K562 (cell line): Measurements from ENCODE around the gene CATSPER3. TPM values are rescaled to one million over a fixed set of nuclear protein-coding genes. Genes with fewer than 3 reads are reported as not detected.

Source experiments
- ARNT ChIP-seq, 2 experiments: fragments of 450-650 bp; IDR thresholded peaks; 2 replicates each; pipeline ENCODE4 v1.6.1; 2016; ENCODE audit warnings: mild to moderate bottlenecking in 1 of 2
- CBX3 ChIP-seq, 2 experiments: IDR thresholded peaks; 1 replicate in 1 of 2; 2 replicates in 1 of 2; pipeline ENCODE4 v1.6.1; 2012; ENCODE audit warnings: inconsistent platforms in 2 of 2, low read length in 2 of 2, borderline replicate concordance in 1 of 2, control low read depth in 1 of 2
- CHAMP1 ChIP-seq: fragments of 450-650 bp; IDR thresholded peaks from 2 replicates; pipeline ENCODE4 v1.6.1; 2016; ENCODE audit warnings: mild to moderate bottlenecking
- CHCHD3 ChIP-seq: fragments of 250-450 bp; sonication (Bioruptor Pico); IDR thresholded peaks from 2 replicates; pipeline ENCODE4 v2.1.2; 2022; ENCODE audit warnings: mild to moderate bottlenecking
- DPF2 ChIP-seq: fragments of 450-650 bp; IDR thresholded peaks from 2 replicates; pipeline ENCODE4 v1.6.1; 2016
- ELF4 ChIP-seq: fragments of 450-650 bp; formaldehyde crosslinking; IDR thresholded peaks from 2 replicates; pipeline ENCODE4 v1.4.0; 2022; ENCODE audit warnings: missing genetic modification characterization
- FOXA1 ChIP-seq: fragments of 450-650 bp; IDR thresholded peaks from 2 replicates; pipeline ENCODE4 v1.6.1; 2016; ENCODE audit warnings: mild to moderate bottlenecking, borderline replicate concordance
- ILF3 ChIP-seq: fragments of 450-650 bp; IDR thresholded peaks from 2 replicates; pipeline ENCODE4 v1.6.1; 2018; ENCODE audit warnings: antibody characterized with exemption, mild to moderate bottlenecking, moderate library complexity, borderline replicate concordance
- MEF2A ChIP-seq: IDR thresholded peaks from 2 replicates; pipeline ENCODE4 v1.6.1; 2011; ENCODE audit warnings: low read depth, mild to moderate bottlenecking, low read length, moderate library complexity; ENCODE audit not compliant: control insufficient read depth
- MYNN ChIP-seq, 2 experiments: sonication (generic); formaldehyde crosslinking in 1 of 2; IDR thresholded peaks; 2 replicates each; pipeline versions ENCODE4 v1.5.0 to v1.6.1; 2016 to 2020; ENCODE audit warnings: antibody characterized with exemption in 1 of 2, missing genetic modification reagents in 1 of 2
- NFYB ChIP-seq: IDR thresholded peaks from 2 replicates; pipeline ENCODE4 v1.6.1; 2011; ENCODE audit warnings: mild to moderate bottlenecking, moderate library complexity; ENCODE audit not compliant: insufficient read length; ENCODE audit errors: extremely low read depth
- RNF219 ChIP-seq: fragments of 250-450 bp; sonication (Bioruptor Pico); IDR thresholded peaks from 2 replicates; pipeline ENCODE4 v1.5.0; 2022; ENCODE audit warnings: mild to moderate bottlenecking
- SLC30A9 ChIP-seq: fragments of 250-450 bp; sonication (Bioruptor Pico); IDR thresholded peaks from 2 replicates; pipeline ENCODE4 v1.8.0; 2022; ENCODE audit warnings: mild to moderate bottlenecking, moderate library complexity
- SMARCC2 ChIP-seq: fragments of 450-650 bp; IDR thresholded peaks from 2 replicates; pipeline ENCODE4 v1.6.1; 2017; ENCODE audit warnings: antibody characterized with exemption, moderate library complexity, mild to moderate bottlenecking, low read depth
- SNIP1 ChIP-seq: fragments of 450-650 bp; IDR thresholded peaks from 2 replicates; pipeline ENCODE4 v1.7.1; 2017; ENCODE audit warnings: low read depth, mild to moderate bottlenecking
- SRF ChIP-seq, 2 experiments: fragments of 250-450, 450-650 bp in 1 of 2; sonication (Bioruptor Pico) in 1 of 2; sonication (generic) in 1 of 2; formaldehyde crosslinking; IDR thresholded peaks; 2 replicates each; pipeline versions ENCODE4 v1.5.0 to v1.5.1; 2020 to 2022; ENCODE audit warnings: mild to moderate bottlenecking in 1 of 2, missing genetic modification reagents in 1 of 2
- SRSF3 ChIP-seq: fragments of 200-400 bp; formaldehyde crosslinking; IDR thresholded peaks from 2 replicates; pipeline ENCODE4 v1.6.1; 2016; ENCODE audit warnings: mild to moderate bottlenecking, low read length, moderate library complexity; ENCODE audit not compliant: insufficient read depth
- THRAP3 ChIP-seq: fragments of 450-650 bp; IDR thresholded peaks from 2 replicates; pipeline ENCODE4 v1.6.1; 2016; ENCODE audit warnings: mild to moderate bottlenecking, inconsistent platforms, borderline replicate concordance
- USF1 ChIP-seq: sonication (generic); formaldehyde crosslinking; IDR thresholded peaks from 2 replicates; pipeline ENCODE4 v1.9.0; 2022; ENCODE audit warnings: mild to moderate bottlenecking, missing genetic modification reagents
- XRCC3 ChIP-seq: fragments of 450-650 bp; IDR thresholded peaks from 2 replicates; pipeline ENCODE4 v1.6.1; 2017; ENCODE audit warnings: mild to moderate bottlenecking, moderate library complexity
- ZNF449 ChIP-seq: fragments of 250-450 bp; sonication (Bioruptor Pico); IDR thresholded peaks from 2 replicates; pipeline ENCODE4 v1.8.0; 2022; ENCODE audit warnings: moderate library complexity, mild to moderate bottlenecking, inconsistent platforms
- polyA plus RNA-seq, 8 experiments: library from polyadenylated mRNA; depleted of rRNA in 4 of 8; stranded (reverse) in 5 of 8; unstranded in 3 of 8; fragments of >200 nt; fragmentation: Nextera tagmentation in 2 of 8; fragmentation: Illumina TruSeq in 1 of 8; extraction: Ambion mirVana in 2 of 8; extraction: Trizol in 1 of 8; gene quantifications; 2 replicates each; pipeline versions ENCODE4 v1.2.1 to v1.2.3, GENCODE V29; 2011 to 2014; ENCODE audit warnings: inconsistent platforms in 1 of 8, missing spikeins in 1 of 8
- total RNA-seq, 7 experiments: library from RNA; depleted of rRNA in 6 of 7; stranded (reverse); fragments of >200 nt in 6 of 7; fragmentation: Illumina TruSeq in 2 of 7; extraction: Trizol in 2 of 7; gene quantifications; 2 replicates each; pipeline versions ENCODE4 v1.2.1 to v1.2.3, GENCODE V29; 2011 to 2021; ENCODE audit warnings: low replicate concordance in 1 of 7

CATSPER3 gene
- total and polyA plus RNA-seq, 9 of the 15 experiments (the other 6 are each of a cell fraction or from before 2014, with no cell fraction given), result 0.14 to 1.5 (median 0.49) TPM

GRCh38 chr5:134982230-134982629 lies 14.5 kb downstream of the CATSPER3 start (continued):
- TF ChIP-seq THRAP3 (no peak), CHCHD3 (CRISPR knock-in tag) (no peak), SRSF3 (no peak), RNF219 (CRISPR knock-in tag) (no peak), DPF2 (0 out of 2 replicates have a peak, but pooled peaks have one; percentile 15), SMARCC2 (no peak), NFYB (no peak), MYNN (IDR thresholded peaks at IDR 0.05) (no peak), MYNN (CRISPR knock-in tag; IDR thresholded peaks at IDR 0.05) (no peak), ELF4 (CRISPR knock-in tag) (no peak), USF1 (CRISPR knock-in tag) (no peak), CBX3 (IDR thresholded peaks at IDR 0.05; ENCODE audit: borderline replicate concordance in 1 of 2, low read length in 2 of 2) (peak in 1 of 2 experiments; percentile 100; a peak in 2 of 3 replicates), ILF3 (no peak), SRF (CRISPR knock-in tag; IDR thresholded peaks at IDR 0.05) (no peak), SNIP1 (0 out of 2 replicates have a peak, but pooled peaks have one; percentile 13), XRCC3 (peak; percentile 98), ARNT (IDR thresholded peaks at IDR 0.05) (peak in 1 of 2 experiments; percentile 74; a peak in 1 of 4 replicates), MEF2A (0 out of 2 replicates have a peak, but pooled peaks have one; percentile 18), ZNF449 (no peak), SLC30A9 (CRISPR knock-in tag) (no peak), FOXA1 (no peak), CHAMP1 (peak; percentile 64; the same call in 1 of the 2 replicates)
